Measurements from ENCODE around the gene PTPRN2.
"Not testable (repeated sequence)": the region's sequence is repeated elsewhere in the genome, so short reads cannot be mapped to it uniquely, and the experiment has no call there.

PTPRN2 gene

GRCh38 chr7:157918326-157919080 is 669.1 kb downstream of the PTPRN2 start:
- DNase-seq (ENCODE audit: insufficient read length, low spot score) (no peak), FAIRE-seq (no peak)

DNA sequence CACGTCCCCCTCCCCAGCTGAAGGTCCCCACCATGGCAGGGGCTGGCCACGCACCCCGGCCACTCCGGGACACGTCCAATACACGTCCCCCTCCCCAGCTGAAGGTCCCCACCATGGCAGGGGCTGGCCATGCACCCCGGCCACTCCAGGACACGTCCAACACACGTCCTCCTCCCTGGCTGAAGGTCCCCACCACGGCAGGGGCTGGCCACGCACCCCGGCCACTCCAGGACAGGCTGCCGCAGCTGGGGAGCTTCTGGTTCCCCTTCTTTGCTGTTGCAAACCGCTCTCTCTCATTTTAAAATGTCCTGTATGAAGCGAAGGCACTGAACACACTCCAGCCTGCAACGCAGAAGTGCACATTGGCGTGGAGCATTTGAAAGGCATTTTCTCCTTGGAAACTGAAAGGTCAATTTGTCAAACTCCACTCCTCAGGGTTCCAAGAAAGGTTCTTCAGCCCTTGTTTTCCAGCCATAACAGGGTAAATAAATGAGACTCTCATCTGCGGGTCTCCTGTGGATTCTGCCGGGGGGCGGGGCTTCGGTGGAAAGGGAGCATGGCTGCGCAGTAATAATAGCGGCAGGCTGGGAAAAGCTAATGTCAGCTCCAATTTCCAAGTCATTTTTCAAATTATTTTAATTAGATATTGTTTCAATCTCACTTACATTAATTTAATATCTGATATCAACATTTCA is 670.5 kb downstream of the PTPRN2 start:
- FAIRE-seq, result no peak

DNA sequence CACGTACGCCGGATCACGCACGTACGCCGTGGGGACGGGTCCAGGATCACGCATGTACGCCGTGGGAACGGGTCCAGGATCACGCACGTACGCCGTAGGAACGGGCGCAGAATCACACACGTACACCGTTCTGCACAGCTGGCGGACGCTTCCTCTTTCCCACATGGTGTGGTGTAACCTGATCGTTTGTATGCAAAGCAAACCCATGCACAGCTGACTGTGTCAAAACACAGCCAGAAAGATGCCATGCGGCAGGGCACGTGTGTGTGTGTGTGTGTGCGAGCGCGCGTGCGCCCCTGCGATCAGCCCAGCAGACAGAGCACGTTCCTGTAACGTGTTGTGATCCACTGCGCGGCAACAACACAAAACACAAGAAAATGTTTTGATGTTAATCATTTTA is 677.2 kb downstream of the PTPRN2 start:
- no peak for FAIRE-seq
- no peak for DNase-seq (ENCODE audit: insufficient read length, low spot score)

More for the DNA sequence above, 670.5 kb downstream of the PTPRN2 start:
- no peak for DNase-seq (ENCODE audit: insufficient read length, low spot score)

DNA sequence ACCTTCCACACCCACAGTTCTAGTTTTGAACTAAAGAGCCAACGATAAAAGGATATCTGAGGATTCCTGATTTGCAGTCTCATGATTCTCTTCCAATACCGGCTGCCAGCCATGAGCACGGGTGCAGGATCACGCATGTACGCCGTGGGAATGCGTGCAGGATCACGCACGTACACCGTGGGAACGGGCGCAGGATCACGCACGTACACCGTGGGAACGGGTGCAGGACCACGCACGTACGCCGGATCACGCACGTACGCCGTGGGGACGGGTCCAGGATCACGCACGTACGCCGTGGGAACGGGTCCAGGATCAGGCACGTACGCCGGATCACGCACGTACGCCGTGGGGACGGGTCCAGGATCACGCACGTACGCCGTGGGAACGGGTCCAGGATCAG is 677.6 kb downstream of the PTPRN2 start:
- not testable (repeated sequence) for DNase-seq (ENCODE audit: insufficient read length, low spot score)
- FAIRE-seq, result peak; percentile 72

DNA sequence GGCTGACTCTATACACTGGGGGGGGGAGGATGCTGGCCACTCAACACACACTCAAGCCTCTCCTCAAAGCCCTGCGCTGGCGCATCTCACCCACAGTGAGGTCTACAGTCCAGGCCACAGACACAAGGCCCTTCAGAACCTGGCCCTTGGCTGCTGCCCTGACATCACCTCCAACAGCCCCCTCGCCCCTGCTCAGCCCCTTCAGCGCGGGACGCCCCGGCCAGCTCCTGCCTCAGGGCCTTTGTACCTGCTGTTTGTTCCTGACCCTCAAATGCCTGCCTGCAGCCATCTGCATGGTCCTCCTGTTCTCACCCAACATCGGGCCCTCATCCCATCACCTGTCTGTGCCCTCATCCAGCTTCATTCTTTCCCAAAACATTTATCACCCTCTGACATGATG is 678.3 kb downstream of the PTPRN2 start:
- no peak for DNase-seq (ENCODE audit: insufficient read length, low spot score)
- FAIRE-seq, result no peak

DNA sequence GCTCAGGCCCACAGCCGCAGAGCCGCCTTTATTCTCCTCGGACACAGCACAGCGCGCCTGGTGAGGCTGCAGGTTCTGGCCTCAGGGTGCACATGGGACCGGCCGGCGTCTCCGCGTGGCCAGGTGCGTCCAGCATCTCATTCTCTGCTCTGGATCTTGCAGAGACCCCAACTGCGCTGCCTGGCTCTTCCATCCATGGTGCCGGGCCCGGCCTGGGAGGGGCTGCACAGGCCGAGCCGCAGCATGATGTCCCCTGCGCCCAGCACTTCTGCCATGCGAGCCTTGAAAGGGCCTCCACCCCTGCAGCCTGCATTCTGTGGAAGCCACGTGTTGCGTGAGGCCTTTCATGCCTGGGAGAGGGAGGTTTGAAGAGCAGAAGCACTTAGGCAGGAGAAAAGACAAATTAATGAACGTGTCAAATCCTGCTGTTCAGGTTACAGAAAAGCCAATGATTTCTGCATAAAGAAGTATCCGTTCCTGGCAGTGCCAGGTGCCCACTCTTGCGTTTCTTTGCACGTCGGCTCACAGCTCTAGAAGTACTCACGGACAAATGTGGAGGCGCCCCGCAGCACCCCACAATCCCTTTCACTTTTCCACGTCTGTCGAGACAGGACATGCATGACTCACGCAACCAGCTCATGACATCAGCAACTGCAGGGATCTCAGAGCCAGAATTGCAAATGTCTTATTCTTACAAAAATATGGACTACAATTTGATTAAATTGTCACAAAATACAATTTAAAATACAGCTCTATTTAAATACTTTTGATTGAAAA is 679.4 kb downstream of the PTPRN2 start:
- no peak for DNase-seq (ENCODE audit: insufficient read length, low spot score)
- no peak for FAIRE-seq

DNA sequence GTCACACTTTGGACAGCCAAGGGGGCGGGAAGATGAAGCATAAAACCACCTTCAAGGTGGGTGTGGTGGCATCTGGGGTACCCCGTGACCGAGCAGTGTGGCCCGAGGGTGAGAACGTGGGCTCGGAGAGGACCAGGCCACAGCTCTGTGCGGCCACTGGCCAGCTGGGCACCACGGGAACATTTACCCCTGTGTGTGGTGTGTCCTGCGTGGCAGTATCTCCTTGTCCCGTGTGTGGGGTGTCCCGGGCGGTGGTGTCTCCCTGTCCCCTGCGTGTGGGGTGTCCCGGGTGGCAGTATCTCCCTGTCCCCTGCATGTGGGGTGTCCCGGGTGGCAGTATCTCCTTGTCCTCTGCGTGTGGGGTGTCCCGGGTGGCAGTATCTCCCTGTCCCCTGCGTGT is 680.5 kb downstream of the PTPRN2 start:
- no peak for FAIRE-seq
- no peak for DNase-seq (ENCODE audit: insufficient read length, low spot score)

GRCh38 chr7:157906583-157906982 is 681.0 kb downstream of the PTPRN2 start:
- FAIRE-seq (no peak), DNase-seq (ENCODE audit: insufficient read length, low spot score) (no peak)

DNA sequence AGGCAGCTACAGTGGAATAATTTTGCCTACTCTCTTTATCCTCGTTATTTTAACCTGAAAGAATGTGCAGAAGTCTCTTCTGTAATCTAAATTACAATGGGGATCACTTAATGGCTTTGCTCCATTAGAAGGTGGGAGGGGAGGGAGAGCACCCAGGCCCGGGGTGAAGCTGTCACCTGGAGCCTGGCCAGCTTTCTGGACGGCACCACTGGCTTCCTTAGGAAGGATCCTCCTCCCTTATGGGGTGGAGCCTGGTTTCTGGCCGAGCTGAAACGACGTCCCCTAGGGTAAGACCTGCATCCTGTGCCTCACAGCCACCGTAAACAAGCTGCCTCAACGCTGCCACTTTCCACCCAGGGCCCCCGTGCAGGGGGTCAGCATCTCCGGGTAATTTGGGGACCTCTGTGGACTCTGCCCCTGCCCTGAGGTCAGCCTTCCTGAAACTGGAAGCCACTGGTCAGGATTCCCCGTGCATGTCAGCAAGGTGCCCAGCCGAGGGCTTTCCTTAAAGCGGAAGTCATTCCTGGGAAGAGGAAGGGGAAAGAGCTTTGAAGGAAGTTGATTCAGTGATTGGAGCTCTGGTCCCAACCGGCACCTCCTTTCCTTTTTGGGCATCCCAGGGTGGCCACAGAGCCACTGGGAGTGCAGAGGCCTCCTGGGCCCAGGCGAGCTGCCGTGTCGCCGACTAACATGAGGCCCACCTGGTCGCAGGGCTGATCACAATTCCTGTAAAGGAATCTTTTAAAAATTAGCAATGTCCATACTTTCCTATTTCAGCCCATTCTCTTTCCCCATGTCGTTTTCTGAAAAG is 681.8 kb downstream of the PTPRN2 start:
- no peak for FAIRE-seq

DNA sequence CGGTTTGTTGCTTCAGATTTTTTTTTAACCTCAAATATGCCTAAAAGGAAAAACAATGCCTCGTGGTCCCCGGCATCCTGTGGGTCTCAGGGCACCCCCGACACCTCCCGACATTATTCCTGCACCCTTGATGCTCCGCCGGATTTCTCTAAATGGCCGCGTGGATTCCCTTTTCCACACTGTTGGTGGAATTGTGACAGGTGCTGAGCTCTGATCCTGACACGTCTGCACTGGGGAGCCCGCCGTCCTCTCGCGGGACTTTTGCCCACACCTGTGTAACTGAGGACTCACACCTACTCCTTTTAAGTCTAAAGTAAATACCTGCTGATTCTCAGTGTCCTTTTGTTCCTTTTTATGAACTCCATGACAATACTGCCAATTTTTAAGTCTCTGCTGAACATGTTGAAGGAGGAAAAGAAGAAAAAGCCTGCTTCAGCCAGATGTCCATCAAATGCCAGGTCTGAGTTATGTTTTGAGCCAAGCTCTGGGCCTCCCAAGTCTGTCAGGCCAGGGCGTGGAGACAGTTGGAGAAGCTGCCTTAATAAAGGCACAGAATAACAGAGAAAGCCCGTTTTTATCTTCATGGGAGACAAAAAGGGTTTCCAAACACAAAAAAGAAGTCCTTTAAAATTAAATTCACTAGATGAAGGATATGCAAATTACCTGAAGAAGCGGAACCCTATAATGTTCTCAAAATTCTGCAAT is 682.6 kb downstream of the PTPRN2 start:
- FAIRE-seq, result no peak
- no peak for DNase-seq (ENCODE audit: insufficient read length, low spot score)

More for the DNA sequence above, 681.8 kb downstream of the PTPRN2 start:
- DNase-seq (ENCODE audit: insufficient read length, low spot score), result no peak

DNA sequence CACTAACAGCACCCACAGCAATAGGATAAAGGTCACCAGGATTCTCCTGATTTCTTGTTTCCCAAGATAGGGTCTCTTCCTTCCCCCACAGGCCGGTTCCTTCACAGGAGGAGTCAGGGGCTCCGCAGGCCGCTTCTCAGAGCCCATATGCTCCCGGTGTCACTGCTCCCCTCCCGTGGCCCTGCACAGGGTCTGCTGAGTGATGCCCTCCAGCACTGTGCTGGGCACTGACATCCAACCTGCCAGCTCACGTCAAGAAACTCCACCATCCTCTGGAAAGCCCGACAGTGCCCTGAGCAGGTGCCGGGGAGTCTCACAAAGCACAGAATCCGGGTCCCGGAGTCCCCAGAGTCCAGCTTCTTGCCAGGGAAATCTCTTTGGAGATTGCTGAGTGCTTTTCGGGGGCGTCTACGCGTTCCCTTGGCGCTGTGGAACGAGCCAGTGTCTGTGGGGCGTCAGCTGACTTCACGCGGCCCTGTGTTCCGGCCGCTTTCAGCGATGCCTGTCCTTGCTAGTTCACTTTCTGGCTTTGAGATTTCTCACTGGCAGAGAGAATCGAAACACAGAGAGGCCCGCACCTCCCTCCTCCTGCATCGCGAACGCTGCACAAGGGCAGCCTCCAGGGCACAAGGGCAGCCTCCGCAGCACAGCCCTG is 683.3 kb downstream of the PTPRN2 start:
- no peak for DNase-seq (ENCODE audit: insufficient read length, low spot score)
- FAIRE-seq, result no peak

- FAIRE-seq, result no peak
- no peak for DNase-seq (ENCODE audit: insufficient read length, low spot score)
Observed at GRCh38 chr7:157903710-157904109, 683.9 kb downstream of the PTPRN2 start.

DNA sequence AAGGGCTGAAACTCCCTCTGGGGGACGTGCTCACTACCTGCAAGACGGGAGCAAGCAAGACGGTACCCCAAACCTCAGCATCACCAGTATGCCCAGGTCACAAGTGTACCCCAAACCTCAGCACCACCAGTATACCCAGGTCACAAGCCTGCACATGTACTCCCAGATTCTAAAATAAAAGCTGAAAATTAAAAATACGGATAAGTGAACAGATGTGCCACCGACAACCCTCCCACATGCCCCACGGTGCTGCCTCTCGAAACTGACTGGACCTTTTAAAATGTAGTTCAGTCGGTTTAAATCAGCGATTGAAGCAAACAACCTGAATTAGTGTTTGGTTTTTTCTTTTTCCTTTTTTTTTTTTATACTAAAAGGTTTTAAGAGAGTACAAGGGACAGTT is 684.3 kb downstream of the PTPRN2 start:
- DNase-seq (ENCODE audit: insufficient read length, low spot score) (no peak), FAIRE-seq (no peak)

DNA sequence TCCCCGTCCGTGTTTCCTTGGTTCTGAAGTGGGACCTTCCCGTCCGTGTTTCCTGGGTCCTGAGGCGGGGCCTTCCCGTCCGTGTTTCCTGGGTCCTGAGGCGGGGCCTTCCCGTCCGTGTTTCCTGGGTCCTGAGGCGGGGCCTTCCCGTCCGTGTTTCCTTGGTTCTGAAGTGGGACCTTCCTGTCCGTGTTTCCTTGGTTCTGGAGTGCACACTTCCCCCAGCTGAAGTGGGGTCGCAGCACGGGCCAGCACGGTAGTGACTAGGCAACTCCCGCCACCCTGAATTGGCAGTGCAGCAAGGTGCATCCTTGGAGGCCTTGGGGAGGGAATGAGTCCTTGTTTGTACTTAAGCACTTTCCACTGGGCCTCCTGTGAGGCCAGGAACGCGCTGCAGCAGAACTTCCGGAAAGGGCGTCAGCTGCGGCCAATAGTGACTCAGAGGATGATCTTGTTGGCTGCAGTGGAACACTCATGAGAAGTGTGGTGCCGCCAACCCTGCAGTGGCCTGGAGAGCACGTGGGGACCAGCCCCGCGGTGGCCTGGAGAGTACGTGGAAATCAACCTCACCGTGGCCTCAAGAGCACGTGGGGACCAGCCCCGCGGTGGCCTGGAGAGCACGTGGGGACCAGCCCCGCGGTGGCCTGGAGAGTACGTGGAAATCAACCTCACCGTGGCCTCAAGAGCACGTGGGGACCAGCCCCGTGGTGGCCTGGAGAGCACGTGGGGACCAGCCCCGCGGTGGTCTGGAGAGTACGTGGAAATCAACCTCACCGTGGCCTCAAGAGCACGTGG is 685.6 kb downstream of the PTPRN2 start:
- DNase-seq (ENCODE audit: insufficient read length, low spot score); FAIRE-seq: not testable (repeated sequence)

DNA sequence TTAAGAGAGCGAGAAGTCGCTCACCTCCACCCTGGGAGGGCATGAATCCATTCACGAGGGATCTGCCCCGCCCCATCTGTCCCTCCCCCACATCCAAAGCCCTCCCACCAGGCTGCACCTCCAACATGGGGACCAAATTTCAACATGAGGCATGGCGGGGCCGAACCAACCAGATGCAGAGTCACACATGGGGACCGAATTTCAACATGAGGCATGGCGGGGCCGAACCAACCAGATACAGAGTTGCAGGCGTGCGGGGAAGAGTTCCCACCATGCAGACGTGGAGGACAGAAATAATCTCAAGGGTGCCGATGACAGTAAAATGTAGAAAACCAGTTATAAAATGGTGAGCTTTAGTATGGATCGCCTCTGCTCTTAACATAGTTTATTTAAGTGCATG is 686.5 kb downstream of the PTPRN2 start:
- DNase-seq (ENCODE audit: insufficient read length, low spot score), result no peak
- no peak for FAIRE-seq

- no peak for FAIRE-seq
- DNase-seq (ENCODE audit: insufficient read length, low spot score), result no peak
Observed at GRCh38 chr7:157900556-157900955, 687.1 kb downstream of the PTPRN2 start.

DNA sequence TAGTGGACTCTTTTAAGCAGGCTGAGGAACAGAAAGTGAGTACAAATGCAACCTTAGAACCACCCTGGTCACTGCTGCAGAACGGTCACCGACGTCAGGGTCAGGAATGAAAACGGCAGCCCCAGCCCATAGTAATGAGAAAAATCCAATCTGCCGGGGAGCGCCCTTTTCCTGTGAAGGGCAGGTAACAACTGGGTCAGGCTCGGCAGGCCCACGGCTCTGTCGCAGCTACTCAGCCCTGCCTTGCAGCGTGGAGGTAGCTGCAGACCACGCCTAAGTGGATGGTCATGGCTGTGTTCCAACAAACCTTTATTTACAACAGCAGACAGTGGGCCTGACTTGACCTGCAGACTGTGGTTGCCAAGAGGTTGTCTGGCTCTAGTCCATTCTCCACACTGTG is 687.6 kb downstream of the PTPRN2 start:
- FAIRE-seq (no peak), DNase-seq (ENCODE audit: insufficient read length, low spot score) (no peak)

GRCh38 chr7:157898802-157899505 is 688.7 kb downstream of the PTPRN2 start:
- no peak for FAIRE-seq
- DNase-seq (ENCODE audit: insufficient read length, low spot score), result no peak
